ENCODE results near the gene MOBP.

DNA sequence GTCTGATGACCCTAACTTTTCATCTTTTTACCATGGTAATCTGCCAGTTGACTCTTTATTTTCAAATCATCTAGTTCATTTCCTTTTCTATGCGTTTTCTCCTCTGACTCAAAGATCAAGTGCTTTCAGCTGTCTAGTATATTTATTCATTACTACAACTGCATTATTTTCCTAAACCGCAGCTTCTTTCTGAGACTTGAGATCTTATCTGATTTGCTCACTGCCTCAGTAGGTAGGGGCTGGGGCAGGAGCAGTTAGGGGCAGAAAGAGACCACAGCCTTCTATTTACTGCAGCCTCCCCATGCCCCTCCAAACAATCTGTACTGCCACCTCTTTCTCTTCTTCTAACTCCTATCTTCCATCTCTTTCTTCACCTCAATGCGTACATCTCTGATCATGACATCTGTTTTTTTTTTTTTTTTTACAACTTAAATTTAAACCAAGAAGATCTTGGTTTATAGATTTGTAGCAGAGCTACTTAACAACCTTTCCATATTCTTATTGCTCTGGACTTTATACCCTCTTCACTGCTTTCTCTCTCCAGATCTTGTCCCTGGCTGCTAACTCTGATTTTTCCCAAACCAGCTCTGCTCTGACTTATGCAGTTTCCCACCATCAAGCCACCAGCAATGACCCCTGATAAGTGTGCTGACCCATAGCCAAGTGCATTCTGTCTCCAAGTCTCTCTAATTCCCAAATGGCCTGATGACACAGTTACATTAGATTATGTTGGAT is 52.2 kb downstream of the MOBP start:
- TF ChIP-seq, protein P1, sequence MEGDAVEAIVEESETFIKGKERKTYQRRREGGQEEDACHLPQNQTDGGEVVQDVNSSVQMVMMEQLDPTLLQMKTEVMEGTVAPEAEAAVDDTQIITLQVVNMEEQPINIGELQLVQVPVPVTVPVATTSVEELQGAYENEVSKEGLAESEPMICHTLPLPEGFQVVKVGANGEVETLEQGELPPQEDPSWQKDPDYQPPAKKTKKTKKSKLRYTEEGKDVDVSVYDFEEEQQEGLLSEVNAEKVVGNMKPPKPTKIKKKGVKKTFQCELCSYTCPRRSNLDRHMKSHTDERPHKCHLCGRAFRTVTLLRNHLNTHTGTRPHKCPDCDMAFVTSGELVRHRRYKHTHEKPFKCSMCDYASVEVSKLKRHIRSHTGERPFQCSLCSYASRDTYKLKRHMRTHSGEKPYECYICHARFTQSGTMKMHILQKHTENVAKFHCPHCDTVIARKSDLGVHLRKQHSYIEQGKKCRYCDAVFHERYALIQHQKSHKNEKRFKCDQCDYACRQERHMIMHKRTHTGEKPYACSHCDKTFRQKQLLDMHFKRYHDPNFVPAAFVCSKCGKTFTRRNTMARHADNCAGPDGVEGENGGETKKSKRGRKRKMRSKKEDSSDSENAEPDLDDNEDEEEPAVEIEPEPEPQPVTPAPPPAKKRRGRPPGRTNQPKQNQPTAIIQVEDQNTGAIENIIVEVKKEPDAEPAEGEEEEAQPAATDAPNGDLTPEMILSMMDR (IDR thresholded peaks at IDR 0.05; ENCODE audit: low read depth, low read length, poor library complexity, severe bottlenecking), result no peak
- no peak for TF ChIP-seq EZH2phosphoT487 (IDR thresholded peaks at IDR 0.05; ENCODE audit: borderline replicate concordance, low read length)
